ENCODE measurements around the gene PSD. TPM values are rescaled to one million over a fixed set of nuclear protein-coding genes. Genes with fewer than 3 reads are reported as not detected.

The PSD gene
- total RNA-seq, 4 donors from 2014 or later = 0.22 to 1.4 (median 0.54) TPM

DNA sequence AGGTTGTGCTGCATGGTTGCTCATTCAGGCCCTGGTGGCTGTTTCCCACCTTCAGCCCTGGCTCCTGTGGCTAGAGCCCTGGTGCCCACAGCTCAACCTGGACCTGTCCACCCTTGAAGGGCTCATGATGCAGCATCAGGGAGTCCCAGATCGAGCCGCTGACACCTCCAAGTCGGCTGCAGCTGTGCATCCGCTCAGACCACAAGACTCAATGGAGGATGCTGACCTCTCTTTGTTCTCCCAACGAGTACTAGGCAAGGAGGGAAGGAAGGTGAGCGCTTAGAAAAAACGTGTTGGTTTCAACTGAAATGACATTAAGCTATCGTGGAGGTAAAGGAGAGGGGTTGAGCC is 42.2 kb upstream of the PSD start:
- TF ChIP-seq, protein P1, sequence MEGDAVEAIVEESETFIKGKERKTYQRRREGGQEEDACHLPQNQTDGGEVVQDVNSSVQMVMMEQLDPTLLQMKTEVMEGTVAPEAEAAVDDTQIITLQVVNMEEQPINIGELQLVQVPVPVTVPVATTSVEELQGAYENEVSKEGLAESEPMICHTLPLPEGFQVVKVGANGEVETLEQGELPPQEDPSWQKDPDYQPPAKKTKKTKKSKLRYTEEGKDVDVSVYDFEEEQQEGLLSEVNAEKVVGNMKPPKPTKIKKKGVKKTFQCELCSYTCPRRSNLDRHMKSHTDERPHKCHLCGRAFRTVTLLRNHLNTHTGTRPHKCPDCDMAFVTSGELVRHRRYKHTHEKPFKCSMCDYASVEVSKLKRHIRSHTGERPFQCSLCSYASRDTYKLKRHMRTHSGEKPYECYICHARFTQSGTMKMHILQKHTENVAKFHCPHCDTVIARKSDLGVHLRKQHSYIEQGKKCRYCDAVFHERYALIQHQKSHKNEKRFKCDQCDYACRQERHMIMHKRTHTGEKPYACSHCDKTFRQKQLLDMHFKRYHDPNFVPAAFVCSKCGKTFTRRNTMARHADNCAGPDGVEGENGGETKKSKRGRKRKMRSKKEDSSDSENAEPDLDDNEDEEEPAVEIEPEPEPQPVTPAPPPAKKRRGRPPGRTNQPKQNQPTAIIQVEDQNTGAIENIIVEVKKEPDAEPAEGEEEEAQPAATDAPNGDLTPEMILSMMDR (IDR thresholded peaks at IDR 0.05; ENCODE audit: low read depth) = no peak

DNA sequence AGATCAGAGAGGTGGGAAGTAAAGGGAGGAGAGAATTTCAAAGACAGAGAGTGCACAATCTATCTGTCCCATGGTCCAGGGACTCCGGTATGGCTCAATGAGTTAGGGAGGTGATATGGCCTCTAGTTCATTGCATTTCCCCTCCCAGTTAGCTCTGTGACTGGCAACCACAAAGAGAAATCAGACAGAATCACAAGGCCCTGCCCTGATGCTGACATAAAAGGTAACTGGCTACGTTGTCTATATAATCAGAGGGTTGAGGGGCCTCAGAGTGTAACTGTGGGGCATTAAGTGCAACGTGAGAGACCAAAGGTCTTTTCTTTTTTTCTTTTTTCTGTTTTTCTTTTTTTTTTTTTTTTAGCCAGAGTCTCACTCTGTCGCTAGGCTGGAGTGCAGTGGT is 40.1 kb upstream of the PSD start:
- TF ChIP-seq, protein P1 (IDR thresholded peaks at IDR 0.05; ENCODE audit: low read depth) = no peak

DNA sequence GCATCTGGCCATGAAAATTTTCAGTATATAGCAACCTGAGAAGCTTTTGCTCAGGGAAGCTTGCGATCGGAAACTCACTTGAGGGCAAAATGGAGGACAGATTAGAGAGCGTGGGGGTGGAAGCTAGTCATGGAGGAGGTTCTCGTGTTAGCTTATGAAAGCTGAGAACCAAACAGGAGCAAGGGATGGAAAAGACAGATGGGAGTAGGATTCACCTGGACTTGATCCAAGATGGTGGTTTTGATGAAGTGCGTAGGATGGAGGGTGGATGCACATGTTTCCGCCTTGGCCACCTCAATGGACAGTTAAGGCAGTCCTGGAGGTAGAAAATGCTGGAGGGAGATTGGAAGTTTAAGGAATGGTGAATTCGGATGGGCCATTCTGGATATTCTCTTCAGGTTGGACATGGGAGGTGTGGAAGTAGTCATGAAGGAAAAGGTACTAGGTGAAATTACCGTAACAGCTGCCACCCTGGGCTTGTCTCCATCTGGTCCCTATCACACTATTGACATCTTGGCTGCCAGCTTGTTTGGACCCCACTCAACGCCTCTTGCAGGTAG is 39.1 kb upstream of the PSD start:
- TF ChIP-seq, protein P1 (IDR thresholded peaks at IDR 0.05; ENCODE audit: low read depth) = no peak

DNA sequence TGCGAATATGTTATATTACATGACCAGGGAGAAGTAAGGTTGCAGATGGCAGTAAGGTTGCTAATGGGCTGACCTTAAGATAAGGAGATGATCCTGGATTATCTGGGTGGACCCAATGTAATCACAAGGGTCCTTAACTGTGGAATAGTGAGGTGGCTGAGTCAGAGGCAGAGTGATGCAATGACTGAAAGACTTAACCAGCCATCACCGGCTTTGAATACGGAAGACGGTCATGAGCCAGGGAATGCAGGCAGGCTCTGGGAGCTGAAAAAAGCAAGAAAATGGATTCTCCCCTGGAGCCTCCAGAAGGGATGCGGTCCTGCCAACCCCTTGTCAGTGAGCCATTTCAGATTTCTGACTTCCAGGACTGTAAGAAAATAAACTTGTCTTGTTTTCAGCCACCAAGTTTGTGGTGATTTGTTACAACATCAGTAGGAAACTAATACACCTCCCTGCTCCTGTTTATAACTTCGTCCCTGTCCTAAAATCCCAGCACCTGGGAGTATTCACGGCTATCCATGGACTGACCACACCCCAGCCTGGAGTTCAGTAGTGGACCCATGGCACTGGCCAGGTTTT is 37.4 kb upstream of the PSD start:
- TF ChIP-seq, protein P1 (IDR thresholded peaks at IDR 0.05; ENCODE audit: low read depth) = no peak

DNA sequence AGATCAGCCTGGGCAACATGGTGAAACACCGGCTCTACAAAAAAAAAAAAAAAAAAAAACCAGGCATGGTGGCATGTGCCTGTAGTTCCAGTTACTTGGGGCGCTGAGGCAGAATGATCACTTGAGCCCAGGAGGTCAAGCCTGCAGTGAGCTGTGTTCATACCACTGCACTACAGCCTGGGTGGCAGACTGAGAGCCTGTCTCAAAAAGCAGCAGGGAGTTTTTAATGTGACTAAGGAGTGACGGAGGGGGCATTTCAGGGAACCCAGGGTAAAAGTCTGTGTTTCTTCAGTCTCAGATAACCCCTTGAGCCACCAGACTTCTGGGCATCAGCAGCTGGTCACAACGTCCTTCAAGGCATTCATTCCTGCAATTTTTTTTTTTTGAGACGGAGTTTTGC is 34.9 kb upstream of the PSD start:
- TF ChIP-seq, protein P1 (IDR thresholded peaks at IDR 0.05; ENCODE audit: low read depth) = no peak

DNA sequence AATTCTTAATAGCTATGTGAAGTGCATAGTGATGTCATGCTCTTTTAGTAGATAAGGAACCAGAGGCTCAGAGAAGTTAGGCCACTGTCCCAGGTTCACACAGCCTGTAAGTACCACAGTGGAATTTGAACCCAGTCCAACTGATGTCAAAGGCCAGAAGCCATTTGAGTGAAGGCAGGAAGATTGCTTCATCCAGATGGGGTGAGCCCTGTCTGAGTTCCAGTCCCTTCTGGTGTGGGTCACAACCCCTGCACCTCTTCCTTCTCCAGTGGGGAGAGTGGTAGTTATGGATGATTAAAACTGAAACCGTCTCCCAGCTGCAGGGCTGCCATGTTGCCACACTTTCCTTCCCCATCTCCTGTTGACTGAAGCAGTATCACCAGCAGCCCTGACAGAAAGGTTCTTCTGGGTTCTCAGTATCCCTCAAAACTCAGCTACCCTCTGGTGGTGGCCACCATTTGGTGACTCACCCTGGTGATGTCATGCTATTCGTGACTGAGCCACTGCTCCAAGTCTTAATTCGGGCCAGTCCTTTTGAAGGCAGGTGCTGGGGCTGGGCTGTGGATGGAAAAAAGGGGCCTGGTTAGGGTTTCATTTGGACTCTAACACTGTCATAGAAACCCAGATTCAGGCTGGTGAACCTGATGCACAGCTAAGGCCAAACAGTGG is 34.2 kb upstream of the PSD start:
- TF ChIP-seq, protein P1 (IDR thresholded peaks at IDR 0.05; ENCODE audit: low read depth) = no peak

DNA sequence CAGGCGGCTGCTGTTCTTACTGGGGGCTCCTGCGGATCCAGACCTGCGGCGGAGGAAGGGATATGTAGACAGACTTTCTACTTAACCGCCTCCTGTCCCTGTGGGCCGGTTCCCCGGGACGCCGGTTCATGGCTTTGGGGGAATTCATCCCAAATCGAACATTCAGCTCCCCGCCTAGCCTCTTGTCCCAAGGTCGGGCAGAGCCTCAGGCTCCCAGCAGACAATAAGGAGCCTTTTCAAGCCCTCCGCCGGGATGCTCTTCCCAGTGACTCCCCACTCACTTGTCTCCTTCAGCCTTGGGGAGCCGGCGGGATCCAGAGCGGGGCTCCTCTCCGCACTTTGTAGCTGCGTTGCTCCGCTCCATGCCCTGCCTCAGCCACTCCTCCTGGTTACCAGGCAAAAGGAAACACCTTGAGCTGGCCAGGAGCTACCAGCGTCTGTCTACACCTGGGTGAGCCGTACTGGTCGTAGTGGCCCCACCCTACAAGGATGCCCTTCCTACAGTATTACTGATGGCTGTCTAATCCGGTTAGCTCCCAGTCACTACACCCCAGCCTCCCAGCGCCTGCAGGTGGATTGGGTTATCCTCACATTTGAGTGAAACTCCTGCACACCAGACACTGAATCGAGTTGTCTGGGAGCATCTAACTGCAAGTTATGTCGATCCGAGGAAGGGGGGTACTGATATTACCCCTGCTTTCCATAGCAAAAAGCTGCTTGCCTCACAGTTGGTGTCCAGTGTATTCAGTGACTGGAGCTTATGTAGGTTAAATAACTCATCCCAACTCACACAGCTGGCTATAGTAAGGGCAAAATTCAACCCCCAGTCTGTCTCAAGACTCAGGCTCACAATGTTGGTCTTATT is 32.8 kb upstream of the PSD start, which contains the start of gene C10orf95:
C10orf95 (minus strand) TSS at position 439 of the 865 bp plus-strand sequence. CDS start 450 bp downstream, outside the sequence.
- TF ChIP-seq, protein P1 (IDR thresholded peaks at IDR 0.05; ENCODE audit: low read depth) = no peak

Data from subcutaneous adipose tissue (tissue), 4 donors.